Measurements from ENCODE around the gene SRRM3.

SRRM3 gene

GRCh38 chr7:76254781-76255180 is 53.1 kb downstream of the SRRM3 start:
- Mint-ChIP-seq H3K36me3 (ENCODE audit: low read depth) (no peaks in the 10 kb centered on the region), H3K4me1 (peaks cover 20% of the 10 kb centered on the region), H3K4me3 (no peak overlapping the region), H3K27me3 (ENCODE audit: low read depth, poor library complexity) (peaks cover 17% of the 10 kb centered on the region), H3K9me3 (no peaks in the 10 kb centered on the region), H3K27ac (no peak overlapping the region)
- no peak for TF ChIP-seq CTCF (IDR thresholded peaks at IDR 0.05)
- DNase-seq = no peak

DNA sequence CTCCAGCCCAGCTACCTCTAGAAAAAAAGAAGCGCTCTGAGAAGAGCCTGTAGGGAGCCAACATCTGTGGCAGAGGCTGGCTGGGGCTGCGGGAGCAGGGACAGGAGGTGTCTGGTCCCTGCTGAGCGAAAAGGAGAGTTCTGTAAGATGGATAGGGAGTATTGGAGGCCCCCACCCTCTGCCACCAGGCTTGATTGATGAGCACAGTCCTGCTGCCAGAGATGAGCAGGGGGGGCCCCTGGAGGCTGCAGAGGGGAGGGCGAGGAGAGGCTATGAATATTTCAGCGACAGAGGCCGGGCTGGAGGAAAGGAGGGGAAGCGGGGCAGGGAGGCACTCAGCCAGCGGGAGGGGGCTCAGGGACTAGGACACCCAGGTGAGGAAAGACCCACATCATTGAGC is 56.3 kb downstream of the SRRM3 start:
- Mint-ChIP-seq H3K36me3 (ENCODE audit: low read depth) (no peaks in the 10 kb centered on the region), H3K4me3 (peak overlapping the region; percentile 77), H3K4me1 (peaks cover 18% of the 10 kb centered on the region), H3K27ac (no peak overlapping the region), H3K9me3 (no peaks in the 10 kb centered on the region), H3K27me3 (ENCODE audit: low read depth, poor library complexity) (peaks cover 23% of the 10 kb centered on the region)
- peak; percentile 53 for DNase-seq
- TF ChIP-seq CTCF (IDR thresholded peaks at IDR 0.05) = no peak

DNA sequence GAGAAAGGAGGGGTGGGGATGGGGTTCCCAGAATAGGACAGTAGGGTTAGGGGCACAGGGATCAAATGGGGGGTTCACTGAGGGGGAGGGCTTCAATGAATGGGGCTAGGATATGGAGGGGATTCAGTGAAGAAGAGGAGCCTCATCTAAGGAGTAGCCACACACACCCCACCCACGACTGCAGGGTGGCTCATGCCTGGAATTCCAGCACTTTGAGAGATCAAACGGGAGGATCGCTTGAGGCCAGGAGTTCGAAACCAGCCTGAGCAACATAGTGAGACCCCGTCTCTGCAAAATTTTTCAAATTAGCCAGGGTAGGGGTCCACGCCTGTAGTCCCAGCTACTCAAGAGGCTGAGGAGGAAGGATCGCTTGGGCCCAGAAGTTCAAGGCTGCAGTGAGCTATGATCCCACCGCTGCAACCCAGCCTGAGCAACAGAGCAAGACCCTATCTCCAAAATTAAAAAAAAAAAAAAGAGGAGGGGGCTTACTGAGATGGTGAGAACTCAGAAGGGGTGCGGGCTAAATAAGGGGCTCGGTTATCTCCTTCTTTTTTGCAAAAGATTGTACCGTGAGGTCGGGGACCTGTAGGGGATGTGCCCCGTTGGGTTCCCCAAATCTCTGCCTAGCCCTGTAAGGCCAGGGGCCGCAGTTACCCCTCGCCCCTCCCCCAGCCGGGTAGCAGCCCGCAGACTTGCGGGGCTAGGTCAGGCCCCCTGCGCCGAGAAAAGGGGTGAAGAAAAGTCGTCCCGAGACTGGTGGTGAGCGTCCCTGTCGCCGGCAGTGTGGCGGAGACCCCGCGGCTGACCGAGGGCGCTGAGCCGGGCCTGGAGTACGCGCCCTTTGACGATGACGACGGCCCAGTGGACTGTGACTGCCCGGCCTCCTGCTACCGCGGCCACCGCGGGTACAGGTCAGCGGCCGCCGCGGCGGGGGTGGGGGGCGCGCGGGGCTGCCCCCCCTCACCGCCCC is 57.7 kb downstream of the SRRM3 start:
- H3K4me1 Mint-ChIP-seq = peaks cover 18% of the 10 kb centered on the region
- peaks cover 22% of the 10 kb centered on the region for H3K27me3 Mint-ChIP-seq (ENCODE audit: low read depth, poor library complexity)
- no peak for TF ChIP-seq CTCF (IDR thresholded peaks at IDR 0.05)
- H3K9me3 Mint-ChIP-seq = no peaks in the 10 kb centered on the region
- peak; percentile 69 for DNase-seq
- H3K27ac Mint-ChIP-seq = no peak overlapping the region
- no peaks in the 10 kb centered on the region for H3K36me3 Mint-ChIP-seq (ENCODE audit: low read depth)
- peak overlapping the region; percentile 77 for H3K4me3 Mint-ChIP-seq

- Mint-ChIP-seq H3K4me1 (peaks cover 14% of the 10 kb centered on the region), H3K27me3 (ENCODE audit: low read depth, poor library complexity) (peaks cover 21% of the 10 kb centered on the region), H3K4me3 (peak overlapping the region; percentile 77), H3K36me3 (ENCODE audit: low read depth) (no peaks in the 10 kb centered on the region), H3K9me3 (no peaks in the 10 kb centered on the region), H3K27ac (no peak overlapping the region)
- TF ChIP-seq CTCF (IDR thresholded peaks at IDR 0.05) = no peak
- peak; percentile 95 for DNase-seq
These were observed 58.5 kb downstream of the SRRM3 start for GRCh38 chr7:76260171-76260703.

GRCh38 chr7:76261329-76261728 is 59.6 kb downstream of the SRRM3 start:
- no peak for DNase-seq
- H3K9me3 Mint-ChIP-seq = no peaks in the 10 kb centered on the region
- peaks cover 14% of the 10 kb centered on the region for H3K4me1 Mint-ChIP-seq
- no peaks in the 10 kb centered on the region for H3K36me3 Mint-ChIP-seq (ENCODE audit: low read depth)
- TF ChIP-seq CTCF (IDR thresholded peaks at IDR 0.05) = no peak
- H3K4me3 Mint-ChIP-seq = no peak overlapping the region
- H3K27ac Mint-ChIP-seq = no peak overlapping the region
- peaks cover 24% of the 10 kb centered on the region for H3K27me3 Mint-ChIP-seq (ENCODE audit: low read depth, poor library complexity)

Measured in nephron progenitor cell (in vitro differentiated cells).